Activated naive CD4-positive, alpha-beta T cell treated with anti-CD3 and anti-CD28 coated beads, Interleukin-2, amount 50 U/mL, for 72 hours (primary cell): ENCODE measurements around the gene POLD4. TPM values are rescaled to one million over a fixed set of nuclear protein-coding genes. Genes with fewer than 3 reads are reported as not detected.

ENCODE experiments used
- ATAC-seq, 2 donors: fragments of 150-1000 bp; cut with Tn5 transposase; 2 replicates each; pipeline ENCODE4 v1.10.0; 2021; ENCODE audit warnings: mild to moderate bottlenecking in 2 of 2, moderate library complexity in 2 of 2
- DNase-seq, 2 donors: peaks; one replicate each; pipeline ENCODE4 v3.0.0; 2021 to 2022; ENCODE audit warnings: low spot score in 2 of 2
- H3K27ac Mint-ChIP-seq, 2 donors: one replicate each; pipeline ENCODE4 v1.8.0; 2022; ENCODE audit warnings: mild to moderate bottlenecking in 2 of 2, mixed read lengths in 2 of 2
- H3K36me3 Mint-ChIP-seq, 2 donors: one replicate each; pipeline ENCODE4 v1.8.0; 2022; ENCODE audit warnings: mixed read lengths in 2 of 2
- H3K9me3 Mint-ChIP-seq, 2 donors: one replicate each; pipeline ENCODE4 v1.8.0; 2022; ENCODE audit warnings: mixed read lengths in 2 of 2
- total RNA-seq, 2 donors: library from RNA; stranded (reverse); gene quantifications; one replicate each; pipeline ENCODE4 v1.2.3, GENCODE V29; 2022

Gene POLD4
- total RNA-seq, 2 donors from 2014 or later, result 49.9 to 57.2 TPM

- ATAC-seq, result no peak
- no peak for DNase-seq
- H3K36me3 Mint-ChIP-seq, result no peaks in the 10 kb centered on the region
- H3K27ac Mint-ChIP-seq, result no peak overlapping the region
- H3K9me3 Mint-ChIP-seq, result no peaks in the 10 kb centered on the region
Observed at GRCh38 chr11:67365736-67366444, 12.5 kb upstream of the POLD4 start.

- DNase-seq (no peak), ATAC-seq (no peak)
- no peak overlapping the region for H3K27ac Mint-ChIP-seq
- no peaks in the 10 kb centered on the region for H3K36me3 Mint-ChIP-seq
- no peaks in the 10 kb centered on the region for H3K9me3 Mint-ChIP-seq
Observed at GRCh38 chr11:67364783-67365722, 11.7 kb upstream of the POLD4 start.

DNA sequence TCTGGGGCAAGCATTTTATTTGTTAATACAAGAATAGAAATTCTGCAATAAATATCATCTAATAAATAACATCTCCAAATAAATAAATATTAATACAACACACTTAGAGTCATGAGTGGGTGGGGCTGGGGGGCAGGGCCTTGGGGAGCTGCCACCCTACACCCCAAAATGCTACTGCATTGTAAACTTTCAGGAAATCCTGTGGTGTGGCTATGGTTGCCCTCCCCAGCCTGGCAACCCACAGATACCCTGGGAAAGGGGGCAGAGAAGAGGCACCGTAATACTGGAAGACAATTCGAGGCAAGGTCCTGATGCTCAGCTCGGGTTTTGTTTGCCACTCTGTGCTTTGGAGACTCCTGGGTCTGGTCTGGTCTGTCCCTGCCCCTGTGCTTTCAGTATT, 10.8 kb upstream of the POLD4 start:
- ATAC-seq (no peak), DNase-seq (no peak)
- H3K27ac Mint-ChIP-seq, result no peak overlapping the region
- no peaks in the 10 kb centered on the region for H3K9me3 Mint-ChIP-seq
- H3K36me3 Mint-ChIP-seq, result no peaks in the 10 kb centered on the region

- Mint-ChIP-seq H3K27ac (peak overlapping the region in 1 of 2 donors; percentile 51), H3K36me3 (no peaks in the 10 kb centered on the region), H3K9me3 (no peaks in the 10 kb centered on the region)
- DNase-seq (no peak), ATAC-seq (no peak)
Observed at GRCh38 chr11:67357831-67358670, 4.7 kb upstream of the POLD4 start.

- peak overlapping the region; percentile 38 to 90 for H3K27ac Mint-ChIP-seq
- no peaks in the 10 kb centered on the region for H3K9me3 Mint-ChIP-seq
- H3K36me3 Mint-ChIP-seq, result no peaks in the 10 kb centered on the region
- ATAC-seq (no peak), DNase-seq (peak in 1 of 2 donors; percentile 74)
Observed at GRCh38 chr11:67356864-67357561, 3.7 kb upstream of the POLD4 start.

GRCh38 chr11:67356387-67356863, 3.1 kb upstream of the POLD4 start:
- Mint-ChIP-seq H3K27ac (peak overlapping the region; percentile 81 to 90), H3K9me3 (no peaks in the 10 kb centered on the region), H3K36me3 (no peaks in the 10 kb centered on the region)
- ATAC-seq (no peak), DNase-seq (no peak)

GRCh38 chr11:67355794-67356386, 2.5 kb upstream of the POLD4 start:
- Mint-ChIP-seq H3K9me3 (no peaks in the 10 kb centered on the region), H3K27ac (peak overlapping the region; percentile 81 to 90), H3K36me3 (no peaks in the 10 kb centered on the region)
- no peak for DNase-seq
- ATAC-seq, result no peak

DNA sequence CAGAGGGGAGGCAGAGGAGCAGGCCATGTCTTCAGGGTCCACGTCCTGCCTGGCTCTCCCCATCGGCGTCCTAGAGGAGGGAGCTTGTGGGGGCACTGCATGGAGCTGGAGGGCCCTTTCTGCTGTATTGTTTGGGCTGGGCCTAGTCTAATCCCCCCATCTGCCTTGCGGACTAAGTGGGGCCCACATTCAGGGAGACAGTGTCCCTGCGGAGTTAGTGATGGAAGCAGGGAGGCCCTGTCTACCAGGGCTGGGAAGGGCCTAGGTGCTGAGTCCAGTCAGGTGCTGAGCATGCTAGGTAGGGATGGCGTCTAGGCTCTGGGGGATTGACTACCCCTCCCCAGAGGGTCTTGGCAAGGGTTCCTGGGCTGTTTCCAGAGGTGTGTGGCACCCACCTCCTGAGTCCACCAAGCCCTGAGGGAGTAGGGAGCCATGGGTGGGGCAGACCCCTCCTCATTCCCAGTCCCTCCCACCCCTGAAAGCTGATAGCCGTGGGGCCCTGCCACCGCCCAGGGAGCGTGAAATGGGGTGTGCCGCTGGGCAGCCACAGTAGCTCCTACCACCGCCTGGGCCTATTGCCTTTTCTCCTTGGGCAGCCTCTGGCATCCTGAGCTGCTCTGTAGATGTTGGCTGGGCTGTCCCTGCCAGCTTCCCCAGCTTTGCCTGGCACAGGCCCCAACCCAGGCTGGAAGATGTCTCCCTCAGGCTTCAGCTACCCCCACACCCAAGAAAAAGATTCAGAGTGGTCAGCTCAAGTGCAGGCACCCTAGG, 1.9 kb upstream of the POLD4 start:
- DNase-seq, result no peak
- no peaks in the 10 kb centered on the region for H3K9me3 Mint-ChIP-seq
- H3K36me3 Mint-ChIP-seq, result no peaks in the 10 kb centered on the region
- no peak for ATAC-seq
- H3K27ac Mint-ChIP-seq, result peak overlapping the region in 1 of 2 donors; percentile 90

- Mint-ChIP-seq H3K9me3 (no peaks in the 10 kb centered on the region), H3K27ac (peak overlapping the region; percentile 90 to 91), H3K36me3 (no peaks in the 10 kb centered on the region)
- ATAC-seq, result peak in 1 of 2 donors; percentile 31
- peak in 1 of 2 donors; percentile 12 for DNase-seq
Observed at GRCh38 chr11:67354075-67355022, 1.0 kb upstream of the POLD4 start.

GRCh38 chr11:67352546-67353316, 615 bp downstream of the POLD4 start:
- H3K9me3 Mint-ChIP-seq, result no peaks in the 10 kb centered on the region
- DNase-seq, result no peak
- H3K36me3 Mint-ChIP-seq, result no peaks in the 10 kb centered on the region
- H3K27ac Mint-ChIP-seq, result peak overlapping the region; percentile 90 to 94
- peak; percentile 33 to 52 for ATAC-seq

GRCh38 chr11:67351275-67352005, 1.9 kb downstream of the POLD4 start:
- Mint-ChIP-seq H3K36me3 (no peaks in the 10 kb centered on the region), H3K27ac (peak overlapping the region; percentile 22 to 90), H3K9me3 (no peaks in the 10 kb centered on the region)
- DNase-seq (peak in 1 of 2 donors; percentile 59), ATAC-seq (peak; percentile 3 to 12)

GRCh38 chr11:67349928-67350465, 3.3 kb downstream of the POLD4 start:
- no peaks in the 10 kb centered on the region for H3K36me3 Mint-ChIP-seq
- DNase-seq (no peak), ATAC-seq (no peak)
- peak overlapping the region in 1 of 2 donors; percentile 75 for H3K27ac Mint-ChIP-seq
- no peaks in the 10 kb centered on the region for H3K9me3 Mint-ChIP-seq

DNA sequence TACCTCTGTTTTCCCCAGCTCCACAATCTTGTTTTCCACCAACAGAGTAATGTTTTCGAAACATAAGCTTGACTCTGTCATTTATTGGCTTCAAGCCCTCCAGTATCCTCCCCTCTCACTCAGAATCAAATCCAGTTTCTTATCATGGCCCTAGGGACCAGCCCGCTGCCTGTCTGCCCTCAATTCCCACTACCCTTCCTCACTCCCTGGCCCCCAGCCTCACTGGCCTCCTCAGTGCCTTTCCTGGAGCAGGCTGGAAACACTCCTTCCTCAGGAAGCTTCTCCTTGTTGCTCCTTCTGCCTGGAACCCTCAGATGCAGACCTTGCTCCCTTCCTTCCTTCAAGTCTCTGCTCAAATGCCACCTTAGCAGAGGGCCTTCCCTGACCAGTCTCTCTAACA, 3.9 kb downstream of the POLD4 start:
- ATAC-seq, result no peak
- H3K27ac Mint-ChIP-seq, result peak overlapping the region in 1 of 2 donors; percentile 75
- DNase-seq, result no peak
- no peaks in the 10 kb centered on the region for H3K9me3 Mint-ChIP-seq
- no peaks in the 10 kb centered on the region for H3K36me3 Mint-ChIP-seq
